Measurements from ENCODE around the gene LPIN2. TPM values are rescaled to one million over a fixed set of nuclear protein-coding genes. Genes with fewer than 3 reads are reported as not detected.

Gene LPIN2
- total and polyA plus RNA-seq, 2 of the 13 experiments (the other 11 are each of a cell fraction or from before 2014, with no cell fraction given), result 46.0 to 119 TPM

DNA sequence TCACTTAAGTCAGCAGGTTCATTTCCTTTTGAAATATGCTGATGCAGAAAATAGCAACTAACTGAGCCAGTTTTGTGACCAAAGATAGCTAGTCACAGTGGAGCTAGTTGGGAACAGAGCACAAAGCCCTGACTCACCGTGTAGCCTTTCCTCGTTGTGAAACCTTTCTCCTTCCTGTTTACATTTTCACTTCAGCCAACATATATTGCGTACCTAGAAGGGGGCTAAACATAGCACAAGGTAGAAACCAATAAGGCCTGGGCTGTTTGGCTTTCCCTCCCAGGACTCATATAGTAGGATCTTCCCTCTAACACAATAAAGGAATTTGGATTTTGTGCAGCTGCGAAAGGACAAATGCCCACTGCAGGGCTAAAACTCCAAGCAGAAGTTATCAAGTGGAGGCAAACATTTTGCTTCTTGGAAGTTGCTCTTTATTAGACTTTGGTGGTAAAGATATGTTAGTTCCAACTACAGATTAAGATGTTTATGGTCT lies 24.5 kb upstream of the LPIN2 start (continued):
- TF ChIP-seq, protein P1, sequence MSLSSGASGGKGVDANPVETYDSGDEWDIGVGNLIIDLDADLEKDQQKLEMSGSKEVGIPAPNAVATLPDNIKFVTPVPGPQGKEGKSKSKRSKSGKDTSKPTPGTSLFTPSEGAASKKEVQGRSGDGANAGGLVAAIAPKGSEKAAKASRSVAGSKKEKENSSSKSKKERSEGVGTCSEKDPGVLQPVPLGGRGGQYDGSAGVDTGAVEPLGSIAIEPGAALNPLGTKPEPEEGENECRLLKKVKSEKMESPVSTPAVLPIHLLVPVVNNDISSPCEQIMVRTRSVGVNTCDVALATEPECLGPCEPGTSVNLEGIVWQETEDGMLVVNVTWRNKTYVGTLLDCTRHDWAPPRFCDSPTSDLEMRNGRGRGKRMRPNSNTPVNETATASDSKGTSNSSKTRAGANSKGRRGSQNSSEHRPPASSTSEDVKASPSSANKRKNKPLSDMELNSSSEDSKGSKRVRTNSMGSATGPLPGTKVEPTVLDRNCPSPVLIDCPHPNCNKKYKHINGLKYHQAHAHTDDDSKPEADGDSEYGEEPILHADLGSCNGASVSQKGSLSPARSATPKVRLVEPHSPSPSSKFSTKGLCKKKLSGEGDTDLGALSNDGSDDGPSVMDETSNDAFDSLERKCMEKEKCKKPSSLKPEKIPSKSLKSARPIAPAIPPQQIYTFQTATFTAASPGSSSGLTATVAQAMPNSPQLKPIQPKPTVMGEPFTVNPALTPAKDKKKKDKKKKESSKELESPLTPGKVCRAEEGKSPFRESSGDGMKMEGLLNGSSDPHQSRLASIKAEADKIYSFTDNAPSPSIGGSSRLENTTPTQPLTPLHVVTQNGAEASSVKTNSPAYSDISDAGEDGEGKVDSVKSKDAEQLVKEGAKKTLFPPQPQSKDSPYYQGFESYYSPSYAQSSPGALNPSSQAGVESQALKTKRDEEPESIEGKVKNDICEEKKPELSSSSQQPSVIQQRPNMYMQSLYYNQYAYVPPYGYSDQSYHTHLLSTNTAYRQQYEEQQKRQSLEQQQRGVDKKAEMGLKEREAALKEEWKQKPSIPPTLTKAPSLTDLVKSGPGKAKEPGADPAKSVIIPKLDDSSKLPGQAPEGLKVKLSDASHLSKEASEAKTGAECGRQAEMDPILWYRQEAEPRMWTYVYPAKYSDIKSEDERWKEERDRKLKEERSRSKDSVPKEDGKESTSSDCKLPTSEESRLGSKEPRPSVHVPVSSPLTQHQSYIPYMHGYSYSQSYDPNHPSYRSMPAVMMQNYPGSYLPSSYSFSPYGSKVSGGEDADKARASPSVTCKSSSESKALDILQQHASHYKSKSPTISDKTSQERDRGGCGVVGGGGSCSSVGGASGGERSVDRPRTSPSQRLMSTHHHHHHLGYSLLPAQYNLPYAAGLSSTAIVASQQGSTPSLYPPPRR (CRISPR knock-in tag; IDR thresholded peaks at IDR 0.05; ENCODE audit: borderline replicate concordance), result peak; percentile 87; the same call in 1 of the 2 replicates
- TF ChIP-seq STAT6 (CRISPR knock-in tag; IDR thresholded peaks at IDR 0.05; ENCODE audit: borderline replicate concordance), result 0 out of 2 replicates have a peak, but pooled peaks have one; percentile 65
- no peak for TF ChIP-seq ZUFSP (CRISPR knock-in tag; IDR thresholded peaks at IDR 0.05; ENCODE audit: borderline replicate concordance)
- TF ChIP-seq, protein P2, sequence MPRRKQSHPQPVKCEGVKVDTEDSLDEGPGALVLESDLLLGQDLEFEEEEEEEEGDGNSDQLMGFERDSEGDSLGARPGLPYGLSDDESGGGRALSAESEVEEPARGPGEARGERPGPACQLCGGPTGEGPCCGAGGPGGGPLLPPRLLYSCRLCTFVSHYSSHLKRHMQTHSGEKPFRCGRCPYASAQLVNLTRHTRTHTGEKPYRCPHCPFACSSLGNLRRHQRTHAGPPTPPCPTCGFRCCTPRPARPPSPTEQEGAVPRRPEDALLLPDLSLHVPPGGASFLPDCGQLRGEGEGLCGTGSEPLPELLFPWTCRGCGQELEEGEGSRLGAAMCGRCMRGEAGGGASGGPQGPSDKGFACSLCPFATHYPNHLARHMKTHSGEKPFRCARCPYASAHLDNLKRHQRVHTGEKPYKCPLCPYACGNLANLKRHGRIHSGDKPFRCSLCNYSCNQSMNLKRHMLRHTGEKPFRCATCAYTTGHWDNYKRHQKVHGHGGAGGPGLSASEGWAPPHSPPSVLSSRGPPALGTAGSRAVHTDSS (CRISPR knock-in tag; conservative IDR thresholded peaks at IDR 0.05), result no peak
- TF ChIP-seq ZNF674 (CRISPR knock-in tag; IDR thresholded peaks at IDR 0.05; ENCODE audit: low read depth), result no peak
- no peak for TF ChIP-seq RFX1 (IDR thresholded peaks at IDR 0.05)
- peak; percentile 68; the same call in 1 of the 2 replicates for TF ChIP-seq KMT2A (CRISPR knock-in tag; IDR thresholded peaks at IDR 0.05)
- TF ChIP-seq NFKBIZ (CRISPR knock-in tag; IDR thresholded peaks at IDR 0.05), result peak; percentile 87
- TF ChIP-seq, protein P3, sequence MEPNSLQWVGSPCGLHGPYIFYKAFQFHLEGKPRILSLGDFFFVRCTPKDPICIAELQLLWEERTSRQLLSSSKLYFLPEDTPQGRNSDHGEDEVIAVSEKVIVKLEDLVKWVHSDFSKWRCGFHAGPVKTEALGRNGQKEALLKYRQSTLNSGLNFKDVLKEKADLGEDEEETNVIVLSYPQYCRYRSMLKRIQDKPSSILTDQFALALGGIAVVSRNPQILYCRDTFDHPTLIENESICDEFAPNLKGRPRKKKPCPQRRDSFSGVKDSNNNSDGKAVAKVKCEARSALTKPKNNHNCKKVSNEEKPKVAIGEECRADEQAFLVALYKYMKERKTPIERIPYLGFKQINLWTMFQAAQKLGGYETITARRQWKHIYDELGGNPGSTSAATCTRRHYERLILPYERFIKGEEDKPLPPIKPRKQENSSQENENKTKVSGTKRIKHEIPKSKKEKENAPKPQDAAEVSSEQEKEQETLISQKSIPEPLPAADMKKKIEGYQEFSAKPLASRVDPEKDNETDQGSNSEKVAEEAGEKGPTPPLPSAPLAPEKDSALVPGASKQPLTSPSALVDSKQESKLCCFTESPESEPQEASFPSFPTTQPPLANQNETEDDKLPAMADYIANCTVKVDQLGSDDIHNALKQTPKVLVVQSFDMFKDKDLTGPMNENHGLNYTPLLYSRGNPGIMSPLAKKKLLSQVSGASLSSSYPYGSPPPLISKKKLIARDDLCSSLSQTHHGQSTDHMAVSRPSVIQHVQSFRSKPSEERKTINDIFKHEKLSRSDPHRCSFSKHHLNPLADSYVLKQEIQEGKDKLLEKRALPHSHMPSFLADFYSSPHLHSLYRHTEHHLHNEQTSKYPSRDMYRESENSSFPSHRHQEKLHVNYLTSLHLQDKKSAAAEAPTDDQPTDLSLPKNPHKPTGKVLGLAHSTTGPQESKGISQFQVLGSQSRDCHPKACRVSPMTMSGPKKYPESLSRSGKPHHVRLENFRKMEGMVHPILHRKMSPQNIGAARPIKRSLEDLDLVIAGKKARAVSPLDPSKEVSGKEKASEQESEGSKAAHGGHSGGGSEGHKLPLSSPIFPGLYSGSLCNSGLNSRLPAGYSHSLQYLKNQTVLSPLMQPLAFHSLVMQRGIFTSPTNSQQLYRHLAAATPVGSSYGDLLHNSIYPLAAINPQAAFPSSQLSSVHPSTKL (CRISPR knock-in tag; IDR thresholded peaks at IDR 0.05), result peak; percentile 97
- peak; percentile 37 for TF ChIP-seq NFYC (CRISPR knock-in tag; IDR thresholded peaks at IDR 0.05)
- TF ChIP-seq GATAD1 (CRISPR knock-in tag; IDR thresholded peaks at IDR 0.05), result peak; percentile 73
- TF ChIP-seq PHF20 (CRISPR knock-in tag; IDR thresholded peaks at IDR 0.05), result no peak
- TF ChIP-seq ZNF264 (CRISPR knock-in tag; IDR thresholded peaks at IDR 0.05), result peak; percentile 46; the same call in 1 of the 2 replicates
- no peak for TF ChIP-seq ZNF746 (CRISPR knock-in tag; IDR thresholded peaks at IDR 0.05)
- TF ChIP-seq MAFK (conservative IDR thresholded peaks at IDR 0.05 in 1 of 2, IDR thresholded peaks at IDR 0.05 in 1 of 2; ENCODE audit: low read length in 2 of 2), result peak; percentile 99

Measured in HepG2 (cell line).